HG03139 (cell line): ENCODE measurements around the gene CHKA.

ENCODE experiments used
- ATAC-seq: cut with Tn5 transposase; IDR thresholded peaks from one replicate; pipeline ENCODE4 v1.9.1; 2021; ENCODE audit not compliant: unreplicated experiment

Gene CHKA

DNA sequence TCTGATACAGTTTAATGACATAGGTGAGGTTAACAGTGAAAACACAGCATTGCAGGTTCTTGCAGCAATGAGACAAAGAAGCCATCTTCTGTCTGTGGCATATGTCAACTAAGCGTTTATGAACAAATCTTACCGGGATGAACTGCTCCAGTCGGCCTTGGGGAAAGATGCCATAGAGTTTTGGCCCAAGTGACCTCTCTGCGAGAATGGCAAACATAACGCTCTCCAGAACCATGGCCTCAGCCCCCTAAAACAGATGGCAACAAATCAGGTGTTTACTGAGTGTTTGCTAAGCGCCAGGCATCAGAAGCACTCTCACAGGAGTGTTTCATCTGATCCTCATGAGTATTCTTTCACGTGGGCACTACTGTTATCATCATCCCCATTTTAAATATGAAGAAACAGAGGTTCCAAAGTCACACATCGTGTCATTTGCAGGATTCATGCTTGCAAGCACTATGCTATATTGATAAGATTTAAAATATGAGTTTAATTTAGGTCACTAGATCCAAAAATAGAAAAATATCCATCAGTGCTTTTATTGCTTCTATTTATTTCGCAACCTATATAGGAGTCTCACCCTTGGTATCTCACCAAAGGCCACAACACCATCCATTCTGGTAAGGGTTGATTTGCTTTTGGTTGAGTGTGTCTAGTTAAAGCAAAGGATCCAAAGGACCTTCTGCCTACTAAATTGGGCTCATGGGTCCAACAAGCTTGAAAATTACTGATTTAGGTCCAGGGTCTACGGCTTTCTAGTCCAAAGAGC lies 46.4 kb downstream of the CHKA start:
- ATAC-seq, result no peak

DNA sequence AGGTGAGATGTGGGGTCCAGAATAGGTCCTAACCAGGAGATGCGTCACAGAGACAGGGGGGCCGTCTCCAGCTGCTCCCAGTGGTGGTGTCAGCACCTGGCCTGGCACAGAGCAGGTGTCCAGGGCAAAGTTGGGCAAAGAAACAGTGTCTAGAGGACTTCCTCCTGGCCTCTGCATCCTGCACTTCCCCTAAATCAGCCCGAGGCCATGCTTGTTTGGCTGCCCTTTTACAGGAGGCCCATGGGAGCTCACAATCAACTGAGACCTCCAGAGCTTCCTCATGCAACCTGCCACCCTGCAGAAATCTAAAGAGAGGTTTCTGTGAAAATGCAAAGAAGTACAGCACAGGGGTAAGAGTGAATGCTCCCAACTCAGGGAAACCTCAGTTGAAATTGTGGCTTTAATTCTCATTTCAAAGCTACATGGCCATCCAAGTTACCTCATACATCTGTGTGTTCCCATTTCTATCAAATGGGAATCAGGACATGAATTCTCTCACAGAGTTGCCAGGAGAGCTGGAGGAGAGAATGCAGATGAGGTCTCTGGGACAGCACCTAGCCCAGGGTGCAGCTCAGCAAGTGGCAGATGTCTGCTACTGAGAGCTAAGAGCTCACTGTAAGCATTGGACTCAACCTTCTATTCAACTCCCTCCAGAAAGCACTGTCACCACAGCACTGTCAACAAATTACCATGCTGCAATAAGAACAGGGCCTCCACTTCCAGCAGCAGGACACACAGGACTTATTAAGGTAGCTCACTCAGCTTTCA lies 49.7 kb downstream of the CHKA start:
- ATAC-seq, result no peak

DNA sequence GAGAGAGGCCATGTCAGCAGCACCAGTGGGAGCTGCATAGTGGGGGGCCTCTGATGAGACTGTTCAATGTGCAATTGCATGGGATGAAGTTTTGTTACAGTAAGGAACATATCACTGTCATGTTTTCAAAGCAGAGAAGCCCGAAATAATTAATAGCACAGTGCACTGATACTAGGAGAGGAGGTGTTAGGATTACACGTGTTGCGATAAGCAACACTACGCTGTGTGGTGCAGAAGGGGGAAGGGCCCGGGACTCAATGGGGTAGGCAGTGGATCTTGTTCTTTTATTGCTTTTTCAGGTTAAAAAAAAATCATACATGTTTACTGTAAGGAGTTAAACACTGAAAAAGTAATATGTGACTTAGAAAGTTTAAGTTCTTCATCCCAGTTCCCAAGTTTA lies 53.2 kb downstream of the CHKA start:
- no peak for ATAC-seq

DNA sequence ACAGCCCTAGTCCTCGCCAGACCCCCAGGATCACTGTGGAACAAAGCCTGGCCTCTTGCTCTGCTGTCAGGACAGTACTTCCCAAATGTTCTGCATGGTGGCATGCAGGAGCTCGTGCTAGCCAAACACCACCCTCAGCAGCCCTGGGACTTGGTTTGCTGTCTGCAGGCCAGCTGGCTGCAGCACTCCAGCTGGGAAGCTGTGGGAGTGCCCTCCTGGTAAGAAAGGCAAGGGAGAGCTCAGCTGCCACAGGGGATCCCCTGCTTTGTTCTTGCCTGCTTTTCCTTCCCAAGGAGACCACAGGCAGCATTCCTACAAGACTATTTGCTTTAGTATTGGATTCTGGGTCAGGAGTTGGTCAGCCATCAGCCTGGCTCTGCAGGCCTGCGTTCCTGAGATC lies 54.4 kb downstream of the CHKA start:
- no peak for ATAC-seq

DNA sequence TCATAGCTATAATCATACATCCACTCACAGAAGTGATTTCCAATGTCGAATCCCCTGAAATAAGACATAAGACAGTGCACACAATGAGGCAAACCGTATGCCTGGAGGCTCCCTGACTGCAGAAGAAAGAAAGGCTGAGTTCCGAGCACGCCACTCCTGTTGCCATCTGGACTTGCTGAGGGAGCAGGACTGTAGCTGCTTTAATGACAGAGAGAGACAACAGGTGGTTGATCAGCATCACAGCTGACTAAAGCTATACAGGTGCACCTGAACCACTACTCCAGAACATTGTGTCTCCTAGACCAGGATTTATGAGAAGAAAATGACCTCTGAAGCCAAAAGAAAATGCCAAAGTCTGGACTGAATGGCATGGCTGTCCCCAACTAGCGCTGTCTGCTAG lies 55.3 kb downstream of the CHKA start:
- ATAC-seq, result no peak

DNA sequence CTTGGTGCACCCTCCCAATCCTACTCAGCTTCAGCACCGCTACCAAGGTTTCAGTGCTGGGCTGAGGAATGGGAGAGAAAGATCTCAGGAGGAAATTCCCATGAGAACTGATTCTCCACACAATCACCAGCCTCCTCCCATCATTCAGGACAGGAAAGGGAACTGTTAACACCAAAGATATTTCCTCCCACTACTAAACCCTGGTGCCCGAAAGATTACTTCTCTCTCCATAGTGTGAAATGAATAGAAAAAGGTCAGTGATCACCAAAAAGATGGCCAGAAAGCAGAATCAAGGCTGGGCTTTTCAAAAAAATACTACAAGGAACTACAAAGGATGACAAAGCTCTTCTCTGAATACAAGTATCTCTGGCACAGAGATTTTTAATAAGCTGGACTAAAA lies 56.3 kb downstream of the CHKA start:
- no peak for ATAC-seq

DNA sequence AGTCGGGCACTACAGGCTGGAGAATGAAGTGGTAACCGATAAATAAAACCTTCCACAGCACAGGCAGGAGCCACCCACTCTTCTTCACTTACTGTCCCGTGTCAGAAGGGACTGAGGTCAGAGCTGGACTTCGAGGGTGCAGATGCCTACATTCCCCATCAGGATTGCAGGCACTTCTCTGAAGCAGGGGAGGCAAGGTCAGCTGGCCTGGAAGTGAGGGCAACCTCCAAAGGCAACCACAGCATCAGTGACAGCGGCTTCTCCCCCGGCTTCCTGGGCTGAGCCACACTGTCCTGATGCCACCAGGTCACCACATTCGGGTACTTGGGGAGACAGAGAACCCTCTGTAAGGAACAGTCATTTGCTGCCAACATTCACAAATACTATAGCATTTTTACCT lies 59.7 kb downstream of the CHKA start:
- ATAC-seq, result no peak

DNA sequence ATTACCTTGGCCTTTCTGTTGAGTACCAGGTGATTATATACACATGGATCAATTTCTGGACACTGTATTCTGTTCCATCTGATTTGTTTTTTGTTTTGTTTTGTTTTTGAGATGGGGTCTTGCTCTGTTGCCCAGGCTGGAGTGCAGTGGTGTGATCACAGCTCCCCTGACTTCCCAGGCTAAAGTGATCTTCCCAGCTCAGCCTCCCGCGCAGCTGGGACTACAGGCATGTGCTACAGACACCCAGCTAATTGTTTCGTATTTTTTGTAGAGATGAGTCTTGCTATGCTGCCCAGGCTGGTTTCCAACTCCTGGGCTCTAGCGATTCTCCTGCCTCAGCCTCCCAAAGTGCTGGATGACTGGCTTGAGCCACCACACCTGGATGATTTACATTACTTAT lies 63.4 kb downstream of the CHKA start:
- no peak for ATAC-seq

DNA sequence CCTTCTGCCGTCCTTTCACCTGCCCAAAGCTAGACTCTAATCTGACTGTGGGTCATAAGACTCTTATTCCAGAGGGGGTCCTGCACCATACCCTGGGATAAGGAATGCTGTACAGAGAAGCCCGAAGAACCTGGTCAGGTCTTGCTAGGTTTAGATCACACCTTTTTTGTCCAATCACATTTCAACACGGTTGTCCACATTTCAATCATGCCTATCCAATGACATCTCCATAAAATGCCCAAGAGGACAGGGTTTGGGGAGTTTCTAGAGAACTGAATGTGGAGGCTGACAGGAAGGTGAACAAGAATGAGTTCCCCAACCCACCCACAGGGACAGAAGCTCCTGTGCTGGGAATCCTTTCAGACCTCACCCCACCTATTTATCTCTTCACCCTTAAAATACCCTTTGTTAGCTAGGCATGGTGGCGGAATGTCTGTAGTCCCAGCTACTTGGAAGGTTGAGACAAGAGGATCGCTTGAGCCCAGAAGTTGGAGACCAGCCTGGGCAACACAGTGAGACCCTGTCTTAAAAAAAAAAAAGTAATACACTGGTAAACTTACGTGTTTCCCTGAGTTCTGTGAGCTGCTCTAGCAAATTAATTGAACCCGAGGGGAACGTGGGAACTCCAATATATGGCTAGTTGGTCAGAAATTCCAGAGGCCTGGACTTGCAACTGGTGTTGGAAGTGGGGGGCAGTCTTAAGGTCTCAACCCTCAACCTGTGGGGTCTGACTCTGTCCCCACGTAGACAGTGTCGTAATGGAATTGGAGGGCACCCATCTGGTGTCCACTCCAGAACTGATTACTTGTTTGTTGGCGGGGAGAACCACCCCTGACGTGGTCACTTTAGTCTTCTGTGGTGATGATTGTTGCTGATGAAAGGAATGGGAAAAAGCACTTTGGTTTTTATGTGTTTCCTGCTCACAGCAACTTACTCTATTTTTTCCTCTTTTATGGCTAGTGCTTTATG lies 64.6 kb downstream of the CHKA start:
- no peak for ATAC-seq

DNA sequence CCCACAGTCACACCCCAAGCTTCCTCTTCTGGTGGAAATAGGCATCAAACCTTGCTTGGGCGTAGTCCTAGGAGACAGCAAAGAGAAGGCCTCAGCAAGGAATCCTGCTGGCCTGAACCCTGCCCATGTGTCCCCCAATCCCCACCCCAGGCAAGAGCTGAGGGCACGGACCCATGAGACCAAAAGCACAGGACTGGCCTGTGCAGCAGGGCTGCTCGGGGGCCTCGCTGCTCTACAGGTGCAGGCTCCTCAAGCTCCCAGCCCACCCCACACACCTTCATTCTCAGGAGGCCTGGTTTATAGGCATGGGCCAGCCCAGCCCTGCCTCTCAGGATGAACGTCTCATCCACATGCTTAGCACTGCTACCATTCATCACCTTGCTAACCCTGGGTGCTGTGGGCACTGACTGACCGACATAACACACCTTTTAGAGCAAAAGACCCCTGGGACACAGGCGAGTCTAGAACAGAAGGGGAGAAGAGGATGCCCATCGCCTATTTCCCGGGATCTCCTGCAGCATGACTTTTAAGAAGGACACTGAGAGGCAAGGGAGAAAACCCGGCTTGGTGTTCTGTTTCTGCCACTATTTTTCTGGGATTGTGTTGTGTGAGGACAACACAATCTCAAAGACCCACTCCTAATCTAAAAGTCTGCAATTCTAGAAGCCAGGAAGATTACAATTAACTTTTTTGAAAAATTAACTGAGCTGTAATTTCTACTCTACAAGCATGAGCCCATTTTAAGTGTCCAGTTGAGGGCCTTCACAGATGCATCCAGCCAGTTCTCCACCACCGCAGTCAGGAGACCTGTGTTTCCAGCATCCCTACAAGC lies 67.0 kb downstream of the CHKA start:
- no peak for ATAC-seq

DNA sequence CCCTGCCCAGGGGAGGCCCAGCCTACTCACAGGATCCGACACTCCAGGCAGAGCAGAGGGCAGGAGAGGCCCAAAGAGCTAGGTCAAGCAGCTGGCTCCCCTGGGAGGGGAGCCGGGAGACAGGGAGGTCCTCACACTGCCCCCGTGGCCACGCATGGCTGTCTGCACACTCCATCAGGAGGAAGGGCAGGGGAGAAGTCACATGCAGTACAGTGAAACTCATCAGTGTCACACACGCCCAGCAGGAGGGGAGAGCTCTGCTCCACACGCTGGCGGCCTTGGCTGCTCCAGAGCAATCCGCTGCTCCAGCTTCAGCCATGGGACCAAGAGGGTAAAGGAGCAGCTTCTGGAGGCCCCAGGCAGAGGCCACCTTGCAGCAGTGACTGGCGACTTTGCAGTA lies 68.1 kb downstream of the CHKA start:
- no peak for ATAC-seq

DNA sequence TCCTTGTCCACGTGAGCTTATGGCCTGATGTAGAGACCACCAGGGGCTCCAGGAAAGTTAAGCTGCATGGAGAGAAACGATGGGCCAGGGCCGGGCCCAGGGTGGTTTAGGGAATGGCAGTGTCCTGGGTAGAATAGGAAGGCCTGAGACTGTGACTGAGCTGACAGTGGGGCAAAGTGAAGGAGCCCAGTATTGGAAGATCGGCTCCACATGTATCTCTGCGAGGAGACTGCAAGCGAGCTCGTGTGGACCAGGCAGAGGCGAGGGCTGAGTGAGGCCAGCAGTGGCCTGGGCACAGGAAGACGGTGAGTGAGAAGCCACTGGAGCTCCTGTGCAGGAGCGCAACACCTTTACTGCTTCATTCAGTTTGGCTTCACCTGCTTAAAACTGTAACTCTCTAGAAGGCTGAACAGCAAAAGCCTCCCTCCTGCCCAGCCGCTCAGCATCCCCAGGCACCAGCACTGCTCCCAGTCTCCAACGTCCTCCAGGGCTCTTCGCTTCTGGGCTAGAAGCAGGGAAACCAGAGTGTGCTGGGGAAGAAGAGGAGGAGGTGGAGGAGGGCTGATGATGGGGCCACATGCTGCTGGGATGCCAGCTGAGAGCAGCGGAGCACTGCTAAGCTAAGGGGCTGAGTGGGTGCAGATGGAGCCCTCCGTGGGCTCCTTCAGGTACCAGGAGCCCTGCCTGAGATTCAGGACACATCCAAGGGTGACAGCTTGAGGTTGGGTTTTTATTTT lies 68.9 kb downstream of the CHKA start:
- no peak for ATAC-seq

DNA sequence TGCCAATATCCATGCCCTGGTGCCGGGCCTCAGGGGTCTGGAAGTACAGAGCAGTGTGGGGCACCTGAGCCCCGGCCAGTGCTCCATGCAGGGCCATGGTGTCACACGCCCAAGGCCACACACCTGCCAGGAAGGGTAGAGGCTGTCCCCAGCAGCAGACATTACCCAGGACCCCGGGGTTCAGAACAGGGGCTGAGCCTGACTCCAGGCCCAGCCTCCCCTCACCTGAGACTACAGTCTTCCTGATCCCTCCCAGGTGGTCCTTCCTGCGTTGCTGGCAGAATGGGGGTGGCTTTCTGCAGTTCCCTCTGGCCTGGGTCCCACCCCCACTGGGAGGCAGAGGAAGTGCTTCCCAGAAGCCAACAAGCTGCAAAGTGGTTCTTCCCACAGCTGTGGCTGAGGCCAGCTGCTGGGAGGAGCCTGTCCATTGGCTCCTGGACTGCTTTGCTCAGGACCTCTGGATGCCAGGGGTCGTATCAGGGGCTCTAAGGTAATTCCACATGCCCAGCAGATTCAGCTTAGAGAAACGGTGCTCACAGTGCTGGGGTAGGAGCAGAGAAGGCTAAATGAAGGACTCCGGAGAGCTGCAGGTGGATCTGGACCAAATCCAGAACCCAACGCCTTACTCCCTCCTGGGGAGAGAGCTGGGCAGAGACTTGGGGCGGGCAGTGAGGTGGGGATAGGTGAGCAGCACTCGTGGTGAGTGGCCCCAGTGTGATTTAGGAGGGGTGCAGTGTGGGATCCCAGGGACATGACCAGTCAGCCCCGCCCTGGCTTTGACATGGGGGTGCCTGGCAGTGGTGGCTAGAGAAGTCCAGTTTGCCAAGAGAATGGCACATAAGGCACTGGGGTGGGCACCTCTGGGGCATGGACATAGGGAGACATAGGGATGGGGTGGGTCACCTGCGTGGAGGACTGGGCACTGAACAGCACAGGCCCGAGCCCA lies 69.7 kb downstream of the CHKA start:
- ATAC-seq, result no peak

DNA sequence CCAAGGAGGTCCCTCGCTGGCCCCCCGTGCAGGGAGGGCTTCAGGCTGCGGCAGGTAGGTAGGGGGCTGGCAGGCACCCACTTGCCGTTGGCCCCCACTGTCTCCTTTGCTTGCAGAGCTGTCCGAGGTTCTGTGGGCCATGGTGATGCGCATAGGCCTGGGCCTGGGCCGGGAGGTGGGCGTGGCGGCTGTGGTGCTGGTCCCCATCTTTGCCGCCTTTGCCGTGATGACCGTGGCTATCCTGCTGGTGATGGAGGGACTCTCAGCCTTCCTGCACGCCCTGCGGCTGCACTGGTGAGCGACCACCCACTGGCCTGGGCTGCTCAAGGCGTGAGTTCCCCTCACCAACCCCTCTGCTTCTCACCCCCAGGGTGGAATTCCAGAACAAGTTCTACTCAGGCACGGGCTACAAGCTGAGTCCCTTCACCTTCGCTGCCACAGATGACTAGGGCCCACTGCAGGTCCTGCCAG lies 70.8 kb downstream of the CHKA start:
- ATAC-seq, result no peak

DNA sequence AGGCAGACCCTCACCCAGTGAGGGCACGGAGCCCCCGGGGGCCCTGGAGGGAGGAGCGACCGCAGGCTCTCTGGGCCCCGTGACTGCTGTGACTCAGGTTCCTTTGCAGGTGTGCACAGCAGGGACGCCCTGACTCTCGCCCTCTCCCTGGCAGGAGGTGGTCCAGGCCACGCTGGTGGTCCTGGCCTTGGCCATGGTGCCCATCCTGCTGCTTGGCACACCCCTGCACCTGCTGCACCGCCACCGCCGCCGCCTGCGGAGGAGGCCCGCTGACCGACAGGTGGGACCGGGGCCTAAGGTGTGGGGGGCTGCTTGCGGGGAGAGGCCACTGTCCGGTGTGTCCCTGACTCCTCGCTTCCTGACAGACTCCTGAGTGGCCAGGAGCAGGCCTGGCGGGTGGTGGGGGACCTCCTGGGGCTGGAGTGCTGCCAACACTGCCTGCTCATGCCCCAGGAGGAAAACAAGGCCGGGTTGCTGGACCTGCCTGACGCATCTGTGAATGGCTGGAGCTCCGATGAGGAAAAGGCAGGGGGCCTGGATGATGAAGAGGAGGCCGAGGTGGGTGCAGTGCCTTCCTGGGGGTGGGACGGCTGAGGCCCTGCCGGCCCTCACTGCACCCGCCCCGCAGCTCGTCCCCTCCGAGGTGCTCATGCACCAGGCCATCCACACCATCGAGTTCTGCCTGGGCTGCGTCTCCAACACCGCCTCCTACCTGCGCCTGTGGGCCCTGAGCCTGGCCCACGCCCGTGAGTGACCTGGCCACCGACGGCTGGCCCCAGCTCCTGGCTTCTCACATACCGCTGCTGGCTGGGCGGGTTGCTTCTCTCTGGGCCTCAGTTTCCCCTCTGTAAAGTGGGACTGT lies 71.4 kb downstream of the CHKA start:
- ATAC-seq, result no peak

DNA sequence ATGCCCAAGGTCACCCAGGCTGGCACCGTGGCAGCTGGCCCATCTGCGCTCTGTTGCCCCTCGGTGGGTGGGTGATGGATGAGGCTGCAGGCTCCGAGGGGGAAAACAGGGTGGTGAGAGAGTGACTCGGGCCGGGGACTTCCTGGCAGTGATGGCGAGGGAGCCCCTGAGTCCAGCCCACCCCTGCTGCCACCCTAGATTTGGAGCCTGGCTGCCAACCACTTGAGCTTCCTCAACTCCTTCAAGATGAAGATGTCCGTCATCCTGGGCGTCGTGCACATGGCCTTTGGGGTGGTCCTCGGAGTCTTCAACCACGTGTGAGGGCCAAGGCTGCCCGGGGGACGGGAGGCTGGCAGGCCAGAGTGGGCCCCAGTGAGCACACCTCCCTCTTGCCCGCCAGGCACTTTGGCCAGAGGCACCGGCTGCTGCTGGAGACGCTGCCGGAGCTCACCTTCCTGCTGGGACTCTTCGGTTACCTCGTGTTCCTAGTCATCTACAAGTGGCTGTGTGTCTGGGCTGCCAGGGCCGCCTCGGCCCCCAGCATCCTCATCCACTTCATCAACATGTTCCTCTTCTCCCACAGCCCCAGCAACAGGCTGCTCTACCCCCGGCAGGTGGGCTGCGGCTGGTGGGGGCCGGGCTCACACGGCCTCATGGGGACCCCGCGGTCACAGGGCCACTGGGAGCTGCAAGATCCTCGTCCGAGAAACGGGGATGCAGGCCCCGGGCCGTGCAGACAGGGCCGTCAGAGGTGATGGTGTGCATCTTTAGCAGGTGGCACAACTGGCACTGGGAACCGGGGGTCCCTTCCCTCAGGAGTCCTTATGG lies 72.3 kb downstream of the CHKA start:
- ATAC-seq, result no peak
